GM12865 (cell line): Measurements from ENCODE around the gene CCDC158.
A peak's percentile ranks its signal among the peaks of the same experiment; 100 is the strongest.

ENCODE experiments used
- DNase-seq: peaks from one replicate; pipeline ENCODE4 v3.0.0; 2010; ENCODE audit warnings: low read depth
- H3K4me3 ChIP-seq: 2 replicates; pipeline ENCODE4 v1.5.1; 2011; ENCODE audit warnings: mild to moderate bottlenecking, low read depth, low read length, control low read depth
- CTCF ChIP-seq: IDR thresholded peaks from 2 replicates; pipeline ENCODE4 v1.5.1; 2011; ENCODE audit warnings: low read length, control low read depth, low read depth, inconsistent platforms; ENCODE audit not compliant: insufficient read depth; ENCODE audit errors: missing control alignments

Gene CCDC158

GRCh38 chr4:76384052-76384451 is 36.9 kb downstream of the CCDC158 start:
- H3K4me3 ChIP-seq: no peak overlapping the region

GRCh38 chr4:76383001-76383400 is 37.9 kb downstream of the CCDC158 start:
- TF ChIP-seq CTCF: no peak
- DNase-seq: no peak
- H3K4me3 ChIP-seq: no peak overlapping the region

More at GRCh38 chr4:76384052-76384451, 36.9 kb downstream of the CCDC158 start:
- no peak for TF ChIP-seq CTCF
- DNase-seq: no peak

DNA sequence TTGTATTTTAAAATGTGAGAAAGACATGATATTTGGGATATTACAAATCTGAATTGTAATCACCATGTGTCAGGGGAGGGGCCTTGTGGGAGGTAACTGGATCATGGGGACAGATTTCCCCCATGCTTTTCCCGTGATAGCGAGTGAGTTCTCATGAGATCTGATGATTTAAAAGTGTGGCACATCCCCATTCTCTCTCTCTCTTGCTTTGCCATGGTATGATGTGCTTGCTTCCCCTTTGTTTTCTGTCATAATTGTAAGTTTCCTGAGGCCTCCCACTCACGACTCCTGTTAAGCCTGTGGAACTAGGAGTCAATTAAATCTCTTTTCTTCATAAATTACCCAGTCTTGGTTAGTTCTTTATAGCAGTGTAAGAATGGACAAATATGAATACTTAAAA is 39.0 kb downstream of the CCDC158 start:
- no peak for DNase-seq
- no peak for TF ChIP-seq CTCF
- H3K4me3 ChIP-seq: no peak overlapping the region

DNA sequence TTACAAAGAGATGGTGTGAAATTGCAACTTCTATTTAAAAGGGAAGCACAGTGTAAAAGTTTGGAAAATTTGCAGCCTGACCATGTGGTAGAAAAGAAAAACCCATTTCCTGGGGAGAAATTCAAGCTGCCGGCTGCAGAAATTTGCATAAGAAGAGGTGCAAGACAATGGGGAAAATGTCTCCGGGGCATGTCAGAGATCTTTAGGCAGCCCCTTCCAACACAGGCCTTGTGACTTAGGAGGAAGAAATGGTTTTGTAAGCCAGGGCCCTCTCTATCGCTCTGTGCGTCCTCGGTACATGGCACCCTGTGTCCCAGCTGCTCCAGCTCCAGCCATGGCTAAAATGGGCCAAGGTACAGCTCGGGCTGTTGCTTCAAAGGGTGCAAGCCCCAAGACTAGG is 40.4 kb downstream of the CCDC158 start:
- no peak for DNase-seq
- no peak for TF ChIP-seq CTCF

GRCh38 chr4:76377911-76378310 is 43.0 kb downstream of the CCDC158 start:
- peak; percentile 63 for TF ChIP-seq CTCF
- DNase-seq: peak; percentile 64
- no peak overlapping the region for H3K4me3 ChIP-seq

More for the DNA sequence above, 40.4 kb downstream of the CCDC158 start:
- no peak overlapping the region for H3K4me3 ChIP-seq

DNA sequence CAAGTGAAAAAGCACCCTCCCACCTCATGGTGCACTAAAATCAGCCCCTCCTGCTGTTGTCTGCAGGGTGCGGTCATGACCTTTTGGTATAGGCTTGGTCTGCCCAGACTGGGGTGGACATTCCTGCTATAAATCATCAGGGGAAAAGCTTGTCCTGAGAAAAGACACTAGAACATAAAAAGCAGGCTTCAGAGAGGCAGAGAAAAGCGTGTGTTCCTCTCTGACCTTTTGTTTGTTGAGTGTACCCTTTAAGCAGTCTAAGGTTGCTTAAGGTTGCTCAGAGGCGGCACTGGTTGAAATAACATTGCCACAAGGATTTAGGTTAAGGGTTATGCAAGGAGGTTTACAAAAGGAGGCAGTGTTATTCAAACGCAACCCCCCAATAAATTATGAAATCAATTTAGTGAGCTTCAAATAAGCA is 43.5 kb downstream of the CCDC158 start:
- H3K4me3 ChIP-seq: no peak overlapping the region

More for the DNA sequence above, 43.5 kb downstream of the CCDC158 start:
- no peak for DNase-seq
- TF ChIP-seq CTCF: no peak
